Fibroblast of mammary gland (primary cell): Measurements from ENCODE around the gene DDX47.
"Not testable (repeated sequence)": the region's sequence is repeated elsewhere in the genome, so short reads cannot be mapped to it uniquely, and the experiment has no call there.

Experiments used
- DNase-seq: peaks from one replicate; pipeline ENCODE4 v3.0.0-alpha.2; 2010; ENCODE audit warnings: low read depth
- H3K4me3 ChIP-seq: 2 replicates; pipeline ENCODE4 v1.5.1; 2011; ENCODE audit warnings: low read depth, mild to moderate bottlenecking, low read length, moderate library complexity; ENCODE audit not compliant: control insufficient read depth
- TF ChIP-seq, protein P1 (sequence below): conservative IDR thresholded peaks from 2 replicates; pipeline ENCODE4 v1.5.1; 2011; ENCODE audit warnings: low read depth, low read length, inconsistent platforms; ENCODE audit not compliant: control insufficient read depth, insufficient read depth

The DDX47 gene

DNA sequence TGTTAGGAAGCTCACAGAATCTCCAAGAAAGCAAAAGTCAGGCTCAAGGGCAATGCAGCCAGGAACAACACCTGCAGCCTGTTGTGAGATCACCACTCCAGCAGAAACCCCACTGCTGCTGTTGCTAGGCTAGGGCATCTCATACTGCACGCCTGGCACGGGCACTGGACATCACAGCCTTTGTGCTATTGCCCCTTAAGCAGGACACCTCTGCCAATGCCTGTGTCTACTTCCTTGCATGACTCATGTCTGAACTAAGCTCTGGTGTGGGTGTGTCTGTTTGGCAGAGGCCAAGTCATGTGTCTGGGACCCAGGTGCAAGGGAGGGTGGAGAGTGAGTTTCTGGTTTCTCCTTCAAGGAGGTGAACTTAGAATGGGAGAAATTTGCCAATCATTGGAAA, 10.0 kb upstream of the DDX47 start:
- no peak overlapping the region for H3K4me3 ChIP-seq
- TF ChIP-seq, protein P1, sequence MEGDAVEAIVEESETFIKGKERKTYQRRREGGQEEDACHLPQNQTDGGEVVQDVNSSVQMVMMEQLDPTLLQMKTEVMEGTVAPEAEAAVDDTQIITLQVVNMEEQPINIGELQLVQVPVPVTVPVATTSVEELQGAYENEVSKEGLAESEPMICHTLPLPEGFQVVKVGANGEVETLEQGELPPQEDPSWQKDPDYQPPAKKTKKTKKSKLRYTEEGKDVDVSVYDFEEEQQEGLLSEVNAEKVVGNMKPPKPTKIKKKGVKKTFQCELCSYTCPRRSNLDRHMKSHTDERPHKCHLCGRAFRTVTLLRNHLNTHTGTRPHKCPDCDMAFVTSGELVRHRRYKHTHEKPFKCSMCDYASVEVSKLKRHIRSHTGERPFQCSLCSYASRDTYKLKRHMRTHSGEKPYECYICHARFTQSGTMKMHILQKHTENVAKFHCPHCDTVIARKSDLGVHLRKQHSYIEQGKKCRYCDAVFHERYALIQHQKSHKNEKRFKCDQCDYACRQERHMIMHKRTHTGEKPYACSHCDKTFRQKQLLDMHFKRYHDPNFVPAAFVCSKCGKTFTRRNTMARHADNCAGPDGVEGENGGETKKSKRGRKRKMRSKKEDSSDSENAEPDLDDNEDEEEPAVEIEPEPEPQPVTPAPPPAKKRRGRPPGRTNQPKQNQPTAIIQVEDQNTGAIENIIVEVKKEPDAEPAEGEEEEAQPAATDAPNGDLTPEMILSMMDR, result no peak
- peak; percentile 88 for DNase-seq

- TF ChIP-seq, protein P1, result no peak
- no peak overlapping the region for H3K4me3 ChIP-seq
These were observed 9.1 kb upstream of the DDX47 start for GRCh38 chr12:12804011-12804410.

DNA sequence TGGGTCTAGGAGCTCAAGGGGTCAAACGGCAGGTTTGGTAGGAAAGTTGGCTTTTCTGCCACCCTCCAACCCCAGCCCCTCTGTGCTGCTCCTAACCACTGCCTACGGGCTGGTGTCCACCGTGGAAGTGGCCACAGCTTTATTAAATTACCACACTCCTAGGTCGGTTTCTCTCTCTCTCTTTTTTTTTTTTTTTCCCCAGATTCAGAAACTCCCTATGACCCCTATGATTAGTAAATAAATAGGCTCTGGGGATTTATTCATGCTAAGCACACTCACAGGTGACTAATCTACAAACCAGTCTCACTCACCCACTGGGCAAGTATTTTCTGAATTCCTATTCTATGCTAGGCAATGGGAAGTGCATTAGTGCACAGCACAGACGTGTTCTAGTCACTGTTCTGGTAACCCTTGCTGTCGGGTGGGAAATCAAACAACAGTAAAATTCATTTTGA, 8.7 kb upstream of the DDX47 start:
- TF ChIP-seq, protein P1, result no peak
- no peak overlapping the region for H3K4me3 ChIP-seq
- peak; percentile 94 for DNase-seq

More at GRCh38 chr12:12804011-12804410, 9.1 kb upstream of the DDX47 start:
- DNase-seq, result peak; percentile 45

GRCh38 chr12:12806784-12807516, 6.2 kb upstream of the DDX47 start:
- H3K4me3 ChIP-seq, result no peak overlapping the region
- no peak for DNase-seq
- TF ChIP-seq, protein P1, result no peak

- H3K4me3 ChIP-seq, DNase-seq: not testable (repeated sequence)
These were observed 5.6 kb upstream of the DDX47 start for GRCh38 chr12:12807517-12807903.

GRCh38 chr12:12807970-12808702, 5.0 kb upstream of the DDX47 start:
- peak; percentile 67 for DNase-seq
- H3K4me3 ChIP-seq, result no peak overlapping the region
- TF ChIP-seq, protein P1, result no peak

GRCh38 chr12:12810553-12811021, 2.6 kb upstream of the DDX47 start:
- no peak for DNase-seq
- TF ChIP-seq, protein P1, result no peak
- no peak overlapping the region for H3K4me3 ChIP-seq
